HEK293 (cell line): ENCODE results near the gene NPTN.

ENCODE experiments used
- CTCF ChIA-PET: fragments of 350-600 bp; formaldehyde crosslinking; extraction: SDS; loops from one replicate; lab custom pipeline; 2021; ENCODE audit warnings: antibody characterized with exemption; lab: Yijun Ruan, JAX
- POLR2A ChIA-PET: fragments of 300-600 bp; formaldehyde crosslinking; extraction: SDS; loops from one replicate; lab custom pipeline; 2020; ENCODE audit warnings: antibody characterized with exemption, inconsistent platforms; lab: Yijun Ruan, JAX
- H3K27ac ChIP-seq: fragments of 200-500 bp; sonication (Bioruptor generic); 2 replicates; pipeline ENCODE4 v1.5.1; 2014; ENCODE audit warnings: low read depth, low read length, control low read depth, inconsistent platforms; ENCODE audit errors: extremely low read depth
- H3K36me3 ChIP-seq, 2 experiments: fragments of 200-500 bp in 1 of 2; sonication (Bioruptor generic) in 1 of 2; 1 replicate in 1 of 2; 2 replicates in 1 of 2; pipeline ENCODE4 v1.5.1; 2014 to 2017; ENCODE audit warnings: inconsistent platforms in 2 of 2, low read length in 2 of 2; ENCODE audit not compliant: control insufficient read depth in 2 of 2, insufficient read depth in 1 of 2
- H3K4me1 ChIP-seq: fragments of 200-500 bp; sonication (Bioruptor generic); 2 replicates; pipeline ENCODE4 v1.5.1; 2014; ENCODE audit warnings: mild to moderate bottlenecking, low read length, inconsistent platforms; ENCODE audit not compliant: control insufficient read depth, insufficient read depth
- H3K4me3 ChIP-seq: 2 replicates; pipeline ENCODE4 v1.5.1; 2011; ENCODE audit warnings: low read depth, mild to moderate bottlenecking, control low read depth, low read length, moderate library complexity
- H3K9me3 ChIP-seq: fragments of 200-500 bp; sonication (Bioruptor generic); 2 replicates; pipeline ENCODE4 v1.5.1; 2014; ENCODE audit warnings: low read depth, low read length, inconsistent platforms; ENCODE audit not compliant: control insufficient read depth, insufficient read depth
- FEZF1 ChIP-seq: fragments of 450-650 bp; formaldehyde crosslinking; IDR thresholded peaks from 2 replicates; pipeline ENCODE4 v1.5.1; 2016; ENCODE audit warnings: missing biosample characterization, missing genetic modification characterization
- GLIS1 ChIP-seq: fragments of 450-650 bp; formaldehyde crosslinking; IDR thresholded peaks from 2 replicates; pipeline ENCODE4 v1.5.1; 2016; ENCODE audit warnings: missing biosample characterization, missing genetic modification characterization
- KLF10 ChIP-seq: fragments of 450-650 bp; IDR thresholded peaks from 2 replicates; pipeline ENCODE4 v1.5.1; 2018; ENCODE audit warnings: missing biosample characterization, mild to moderate bottlenecking, missing genetic modification characterization
- MEIS1 ChIP-seq: sonication (generic); formaldehyde crosslinking; IDR thresholded peaks from 2 replicates; pipeline ENCODE4 v1.8.1; 2022; ENCODE audit warnings: missing genetic modification reagents, mild to moderate bottlenecking, borderline replicate concordance
- PRDM2 ChIP-seq: fragments of 450-650 bp; formaldehyde crosslinking; IDR thresholded peaks from 2 replicates; pipeline ENCODE4 v1.5.1; 2016; ENCODE audit warnings: missing biosample characterization, missing genetic modification characterization, borderline replicate concordance
- ZNF121 ChIP-seq: fragments of 450-650 bp; formaldehyde crosslinking; IDR thresholded peaks from 2 replicates; pipeline ENCODE4 v1.5.1; 2016; ENCODE audit warnings: missing biosample characterization, missing genetic modification characterization
- ZNF174 ChIP-seq: fragments of 450-650 bp; formaldehyde crosslinking; IDR thresholded peaks from 2 replicates; pipeline ENCODE4 v1.5.0; 2017; ENCODE audit warnings: missing biosample characterization, mild to moderate bottlenecking, missing genetic modification characterization
- ZNF175 ChIP-seq: fragments of 450-650 bp; formaldehyde crosslinking; IDR thresholded peaks from 2 replicates; pipeline ENCODE4 v1.5.1; 2016; ENCODE audit warnings: missing biosample characterization, missing genetic modification characterization
- ZNF280D ChIP-seq: fragments of 450-650 bp; formaldehyde crosslinking; IDR thresholded peaks from 2 replicates; pipeline ENCODE4 v1.5.1; 2016; ENCODE audit warnings: missing biosample characterization, missing genetic modification characterization
- ZNF311 ChIP-seq: fragments of 450-650 bp; formaldehyde crosslinking; IDR thresholded peaks from 2 replicates; pipeline ENCODE4 v1.5.1; 2017; ENCODE audit warnings: missing biosample characterization, missing genetic modification characterization, borderline replicate concordance
- ZNF362 ChIP-seq: fragments of 450-650 bp; formaldehyde crosslinking; IDR thresholded peaks from 2 replicates; pipeline ENCODE4 v1.5.1; 2016; ENCODE audit warnings: missing biosample characterization, missing genetic modification characterization
- ZNF394 ChIP-seq: fragments of 450-650 bp; formaldehyde crosslinking; IDR thresholded peaks from 2 replicates; pipeline ENCODE4 v1.5.1; 2016; ENCODE audit warnings: missing biosample characterization, missing genetic modification characterization, mild to moderate bottlenecking, moderate library complexity, borderline replicate concordance
- ZNF645 ChIP-seq: fragments of 450-650 bp; formaldehyde crosslinking; IDR thresholded peaks from 2 replicates; pipeline ENCODE4; 2016; ENCODE audit warnings: missing biosample characterization, missing genetic modification characterization
- ZNF843 ChIP-seq: fragments of 450-650 bp; formaldehyde crosslinking; IDR thresholded peaks from 2 replicates; pipeline ENCODE4 v1.5.1; 2016; ENCODE audit warnings: missing biosample characterization, missing genetic modification characterization
- TF ChIP-seq, protein P1 (sequence below): fragments of 450-650 bp; formaldehyde crosslinking; conservative IDR thresholded peaks from 2 replicates; pipeline ENCODE4 v1.5.1; 2016; ENCODE audit warnings: low read depth, missing biosample characterization, missing genetic modification characterization

NPTN gene

DNA sequence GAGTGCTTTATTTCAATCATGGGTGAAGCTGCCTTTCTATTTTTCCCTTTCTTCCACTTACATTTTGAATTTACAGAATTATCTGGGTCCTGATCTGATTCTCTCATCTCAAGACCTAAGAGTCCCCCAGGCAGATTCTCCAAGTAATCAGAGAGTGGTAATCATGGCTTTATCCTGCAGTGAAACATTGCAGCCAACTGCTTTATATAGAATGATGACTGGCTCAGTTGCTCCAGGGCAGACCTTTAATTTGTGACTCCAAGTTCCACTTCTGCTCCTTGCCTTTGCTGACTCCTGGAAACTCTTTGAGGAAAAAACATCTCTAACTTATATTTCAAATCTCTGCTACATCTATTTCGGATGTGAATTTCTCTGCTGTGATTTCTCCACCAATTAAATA is 25.5 kb upstream of the NPTN start:
- CTCF ChIA-PET = interaction anchor here (0.6 to 1.7 kb wide), 5 partner anchors 19 to 269 kb away, joined by 3 to 6 read pairs (median 5); no protein-coding TSS in a partner anchor
- Histone ChIP-seq H3K27ac (no peak overlapping the region), H3K36me3 (no peaks in the 10 kb centered on the region), H3K4me3 (no peak overlapping the region), H3K9me3 (no peaks in the 10 kb centered on the region; the same call in 1 of the 2 replicates), H3K4me1 (peaks cover 30% of the 10 kb centered on the region; the same call in 1 of the 2 replicates)
- POLR2A ChIA-PET = no interaction called here
- TF ChIP-seq ZNF843 (tag by site-specific recombination) = no peak
- TF ChIP-seq ZNF362 (tag by site-specific recombination) = no peak
- no peak for TF ChIP-seq ZNF311 (tag by site-specific recombination)
- TF ChIP-seq, protein P1, sequence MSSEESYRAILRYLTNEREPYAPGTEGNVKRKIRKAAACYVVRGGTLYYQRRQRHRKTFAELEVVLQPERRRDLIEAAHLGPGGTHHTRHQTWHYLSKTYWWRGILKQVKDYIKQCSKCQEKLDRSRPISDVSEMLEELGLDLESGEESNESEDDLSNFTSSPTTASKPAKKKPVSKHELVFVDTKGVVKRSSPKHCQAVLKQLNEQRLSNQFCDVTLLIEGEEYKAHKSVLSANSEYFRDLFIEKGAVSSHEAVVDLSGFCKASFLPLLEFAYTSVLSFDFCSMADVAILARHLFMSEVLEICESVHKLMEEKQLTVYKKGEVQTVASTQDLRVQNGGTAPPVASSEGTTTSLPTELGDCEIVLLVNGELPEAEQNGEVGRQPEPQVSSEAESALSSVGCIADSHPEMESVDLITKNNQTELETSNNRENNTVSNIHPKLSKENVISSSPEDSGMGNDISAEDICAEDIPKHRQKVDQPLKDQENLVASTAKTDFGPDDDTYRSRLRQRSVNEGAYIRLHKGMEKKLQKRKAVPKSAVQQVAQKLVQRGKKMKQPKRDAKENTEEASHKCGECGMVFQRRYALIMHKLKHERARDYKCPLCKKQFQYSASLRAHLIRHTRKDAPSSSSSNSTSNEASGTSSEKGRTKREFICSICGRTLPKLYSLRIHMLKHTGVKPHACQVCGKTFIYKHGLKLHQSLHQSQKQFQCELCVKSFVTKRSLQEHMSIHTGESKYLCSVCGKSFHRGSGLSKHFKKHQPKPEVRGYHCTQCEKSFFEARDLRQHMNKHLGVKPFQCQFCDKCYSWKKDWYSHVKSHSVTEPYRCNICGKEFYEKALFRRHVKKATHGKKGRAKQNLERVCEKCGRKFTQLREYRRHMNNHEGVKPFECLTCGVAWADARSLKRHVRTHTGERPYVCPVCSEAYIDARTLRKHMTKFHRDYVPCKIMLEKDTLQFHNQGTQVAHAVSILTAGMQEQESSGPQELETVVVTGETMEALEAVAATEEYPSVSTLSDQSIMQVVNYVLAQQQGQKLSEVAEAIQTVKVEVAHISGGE (tag by site-specific recombination) = no peak
- TF ChIP-seq ZNF394 (tag by site-specific recombination) = no peak
- no peak for TF ChIP-seq ZNF174
- no peak for TF ChIP-seq ZNF645
- no peak for TF ChIP-seq ZNF280D (tag by site-specific recombination)
- TF ChIP-seq ZNF175 (tag by site-specific recombination) = no peak
- no peak for TF ChIP-seq FEZF1 (tag by site-specific recombination)
- no peak for TF ChIP-seq GLIS1 (tag by site-specific recombination)
- TF ChIP-seq PRDM2 (tag by site-specific recombination) = no peak
- TF ChIP-seq MEIS1 (CRISPR knock-in tag) = no peak
- TF ChIP-seq ZNF121 = no peak
- no peak for TF ChIP-seq KLF10 (tag by site-specific recombination)
